PFSK-1 (cell line): Measurements from ENCODE around the gene AKAP8L.

Source experiments
- FOXP2 ChIP-seq: optimal IDR thresholded peaks from 2 replicates; pipeline ENCODE3; 2011; ENCODE audit warnings: borderline replicate concordance, control low read depth, inconsistent platforms; ENCODE audit not compliant: insufficient read depth; ENCODE audit errors: extremely low read length, extremely low read depth
- POLR2AphosphoS5 ChIP-seq: IDR thresholded peaks from 2 replicates; pipeline ENCODE4 v1.6.1; 2012; ENCODE audit warnings: low read depth, mild to moderate bottlenecking, control low read depth, low read length, moderate library complexity
- REST ChIP-seq, 2 experiments: IDR thresholded peaks; 2 replicates each; pipeline versions ENCODE4 v1.6.1 to v1.8.0; 2011 to 2012; ENCODE audit warnings: low read depth in 2 of 2, low read length in 2 of 2, control low read depth in 1 of 2, inconsistent platforms in 1 of 2, mild to moderate bottlenecking in 1 of 2, moderate library complexity in 1 of 2; ENCODE audit not compliant: insufficient read depth in 1 of 2
- SIN3A ChIP-seq: IDR thresholded peaks from 2 replicates; pipeline ENCODE4 v1.6.1; 2012; ENCODE audit warnings: mild to moderate bottlenecking, low read length, moderate library complexity, borderline replicate concordance; ENCODE audit not compliant: insufficient read depth
- TAF1 ChIP-seq: IDR thresholded peaks from 2 replicates; pipeline ENCODE4 v1.6.1; 2012; ENCODE audit warnings: low read length, control low read depth, borderline replicate concordance; ENCODE audit not compliant: insufficient read depth

DNA sequence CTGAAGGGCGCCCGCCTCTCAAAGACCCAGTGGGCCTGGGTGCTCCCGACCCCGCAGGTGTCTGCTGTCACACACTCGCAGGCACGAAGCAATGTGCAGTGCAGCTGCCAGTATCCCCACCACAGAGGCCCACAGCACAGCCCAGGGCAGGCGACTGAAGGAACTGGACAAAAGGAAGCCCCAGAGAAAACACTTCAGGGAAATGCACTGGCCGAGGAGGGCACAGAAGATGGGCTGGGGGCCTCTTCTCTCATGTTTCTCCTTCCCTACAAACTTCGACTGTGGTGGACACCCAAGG, 49.2 kb downstream of the AKAP8L start:
- TF ChIP-seq POLR2AphosphoS5 (no peak), TAF1 (no peak), FOXP2 (no peak), REST (IDR thresholded peaks at IDR 0.05; ENCODE audit: insufficient read depth in 1 of 2, low read depth in 2 of 2, low read length in 2 of 2) (no peak), SIN3A (no peak)
